IMR-90 (cell line): ENCODE measurements around the gene SPAG8. TPM values are rescaled to one million over a fixed set of nuclear protein-coding genes. Genes with fewer than 3 reads are reported as not detected.

ENCODE experiments used
- ATAC-seq: fragments of 200-7000 bp; cut with Tn5 transposase; 2 replicates; pipeline ENCODE4 v1.9.1; 2020; ENCODE audit warnings: low read depth, mild to moderate bottlenecking, moderate library complexity
- BruUV-seq: library from RNA; stranded (reverse); fragments of 400-500 nt; replicated peaks from 2 replicates; lab custom pipeline; 2021; lab: Mats Ljungman, UMichigan
- CTCF ChIA-PET: fragments of 300-600 bp; formaldehyde crosslinking; extraction: SDS; loops from one replicate; lab custom pipeline; 2021; ENCODE audit warnings: antibody characterized with exemption; lab: Yijun Ruan, JAX
- POLR2A ChIA-PET: fragments of 300-600 bp; sonication (Branson Sonifier 250); formaldehyde crosslinking; loops from one replicate; lab custom pipeline; 2022; ENCODE audit warnings: antibody characterized with exemption; ENCODE audit not compliant: unreplicated experiment; lab: Charles Lee
- DNase-seq: peaks from one replicate; pipeline ENCODE4 v3.0.0; 2013
- H2AFZ ChIP-seq: replicated peaks from 2 replicates; pipeline ENCODE3; 2013; ENCODE audit warnings: low read length, mild to moderate bottlenecking; ENCODE audit not compliant: poor library complexity
- H2AK5ac ChIP-seq: 2 replicates; pipeline ENCODE4 v1.6.1; 2013; ENCODE audit warnings: low read depth, low read length, inconsistent platforms
- H2AK9ac ChIP-seq: replicated peaks from 2 replicates; pipeline ENCODE3; 2013; ENCODE audit warnings: mild to moderate bottlenecking, low read depth, low read length, moderate library complexity; ENCODE audit not compliant: poor library complexity
- H2BK120ac ChIP-seq: 2 replicates; pipeline ENCODE4 v1.6.1; 2013; ENCODE audit warnings: low read depth, low read length, inconsistent platforms
- H2BK15ac ChIP-seq: 3 replicates; pipeline ENCODE4 v1.6.1; 2013; ENCODE audit warnings: low read depth, low read length, inconsistent platforms
- H2BK20ac ChIP-seq: 2 replicates; pipeline ENCODE4 v1.6.1; 2013; ENCODE audit warnings: low read depth, mild to moderate bottlenecking, inconsistent platforms, low read length, moderate library complexity
- H2BK5ac ChIP-seq: 2 replicates; pipeline ENCODE4 v1.6.1; 2013; ENCODE audit warnings: mild to moderate bottlenecking, low read depth, low read length, inconsistent platforms; ENCODE audit not compliant: poor library complexity, severe bottlenecking
- H3K14ac ChIP-seq: replicated peaks from 2 replicates; pipeline ENCODE4 v1.6.1; 2013; ENCODE audit warnings: low read depth, low read length, inconsistent platforms
- H3K18ac ChIP-seq: 2 replicates; pipeline ENCODE4 v1.6.1; 2013; ENCODE audit warnings: low read depth, low read length, control low read depth
- H3K23ac ChIP-seq: 2 replicates; pipeline ENCODE4 v1.6.1; 2013; ENCODE audit warnings: low read depth, low read length, inconsistent platforms
- H3K27ac ChIP-seq: 2 replicates; pipeline ENCODE4 v1.5.1; 2013; ENCODE audit warnings: mild to moderate bottlenecking, control low read depth, low read length; ENCODE audit not compliant: insufficient read depth
- H3K27me3 ChIP-seq: 2 replicates; pipeline ENCODE4 v1.6.1; 2013; ENCODE audit warnings: low read length; ENCODE audit not compliant: control insufficient read depth, insufficient read depth
- H3K36me3 ChIP-seq: 2 replicates; pipeline ENCODE4 v1.6.1; 2013; ENCODE audit warnings: low read length, mixed read lengths; ENCODE audit not compliant: control insufficient read depth, insufficient read depth
- H3K4ac ChIP-seq: 2 replicates; pipeline ENCODE4 v1.6.1; 2013; ENCODE audit warnings: low read depth, low read length, inconsistent platforms
- H3K4me1 ChIP-seq: 2 replicates; pipeline ENCODE4 v1.6.1; 2013; ENCODE audit warnings: low read length, mixed read lengths; ENCODE audit not compliant: control insufficient read depth, insufficient read depth
- H3K4me2 ChIP-seq: 2 replicates; pipeline ENCODE4 v1.6.1; 2013; ENCODE audit warnings: low read depth, mild to moderate bottlenecking, control low read depth, low read length, moderate library complexity
- H3K4me3 ChIP-seq: 2 replicates; pipeline ENCODE4 v1.5.1; 2013; ENCODE audit warnings: low read depth, mild to moderate bottlenecking, control low read depth, low read length, moderate library complexity; ENCODE audit not compliant: insufficient read depth
- H3K56ac ChIP-seq: 2 replicates; pipeline ENCODE4 v1.6.1; 2013; ENCODE audit warnings: low read length, inconsistent platforms; ENCODE audit not compliant: insufficient read depth; ENCODE audit errors: extremely low read depth
- H3K79me1 ChIP-seq, 2 experiments: 2 replicates each; pipeline ENCODE4 v1.6.1; 2013; ENCODE audit warnings: low read length in 2 of 2, inconsistent platforms in 1 of 2, low read depth in 1 of 2
- H3K9ac ChIP-seq: 2 replicates; pipeline ENCODE4 v1.6.1; 2013; ENCODE audit warnings: low read depth, low read length, control low read depth
- H3K9me1 ChIP-seq: 2 replicates; pipeline ENCODE4 v1.6.1; 2013; ENCODE audit warnings: low read length, inconsistent platforms; ENCODE audit not compliant: insufficient read depth
- H3K9me3 ChIP-seq: 2 replicates; pipeline ENCODE4 v1.6.1; 2013; ENCODE audit warnings: low read length; ENCODE audit not compliant: control insufficient read depth, insufficient read depth
- H4K20me1 ChIP-seq: 2 replicates; pipeline ENCODE4 v1.6.1; 2013; ENCODE audit warnings: low read length, inconsistent platforms; ENCODE audit not compliant: insufficient read depth
- H4K5ac ChIP-seq: 2 replicates; pipeline ENCODE4 v1.6.1; 2013; ENCODE audit warnings: mild to moderate bottlenecking, low read depth, low read length, control low read depth
- H4K8ac ChIP-seq, 2 experiments: 2 replicates each; pipeline ENCODE4 v1.6.1; 2013; ENCODE audit warnings: low read depth in 2 of 2, low read length in 2 of 2, control low read depth in 1 of 2, inconsistent platforms in 1 of 2
- H4K91ac ChIP-seq: 2 replicates; pipeline ENCODE4 v1.6.1; 2013; ENCODE audit warnings: low read depth, low read length, inconsistent platforms; ENCODE audit not compliant: insufficient read depth
- BHLHE40 ChIP-seq: fragments of 150-350 bp; IDR thresholded peaks from 2 replicates; pipeline ENCODE4 v1.6.1; 2016; ENCODE audit warnings: mild to moderate bottlenecking, low read depth, low read length
- CEBPB ChIP-seq: IDR thresholded peaks from 2 replicates; pipeline ENCODE4 v1.6.1; 2012; ENCODE audit warnings: low read depth, low read length, improper control_type of control experiment
- CHD1 ChIP-seq: IDR thresholded peaks from 2 replicates; pipeline ENCODE4 v1.6.1; 2012; ENCODE audit warnings: low read depth, low read length, improper control_type of control experiment
- FOS ChIP-seq: fragments of 150-350 bp; IDR thresholded peaks from 2 replicates; pipeline ENCODE4 v1.6.1; 2016; ENCODE audit warnings: low read depth, low read length
- MAFK ChIP-seq: IDR thresholded peaks from 2 replicates; pipeline ENCODE4 v1.6.1; 2012; ENCODE audit warnings: low read depth, low read length, improper control_type of control experiment
- MAZ ChIP-seq: IDR thresholded peaks from 2 replicates; pipeline ENCODE4 v1.6.1; 2012; ENCODE audit warnings: low read depth, mild to moderate bottlenecking, low read length, improper control_type of control experiment, moderate library complexity, borderline replicate concordance
- MXI1 ChIP-seq: IDR thresholded peaks from 2 replicates; pipeline ENCODE4 v1.6.1; 2012; ENCODE audit warnings: low read depth, mild to moderate bottlenecking, low read length, moderate library complexity, borderline replicate concordance
- NFE2L2 ChIP-seq: fragments of 150-350 bp; IDR thresholded peaks from 2 replicates; pipeline ENCODE4 v1.6.1; 2016; ENCODE audit warnings: low read depth, mild to moderate bottlenecking, low read length
- POLR2A ChIP-seq: IDR thresholded peaks from 2 replicates; pipeline ENCODE4 v1.6.1; 2012; ENCODE audit warnings: mild to moderate bottlenecking, low read depth, low read length
- RAD21 ChIP-seq: IDR thresholded peaks from 2 replicates; pipeline ENCODE4 v1.6.1; 2012; ENCODE audit warnings: low read length, improper control_type of control experiment
- RCOR1 ChIP-seq: IDR thresholded peaks from 2 replicates; pipeline ENCODE4 v1.6.1; 2012; ENCODE audit warnings: mild to moderate bottlenecking, low read length, improper control_type of control experiment; ENCODE audit not compliant: insufficient replicate concordance
- RFX5 ChIP-seq: IDR thresholded peaks from 2 replicates; pipeline ENCODE4 v1.8.0; 2012; ENCODE audit warnings: low read depth, mild to moderate bottlenecking, low read length, moderate library complexity
- SMC3 ChIP-seq: fragments of 150-350 bp; IDR thresholded peaks from 2 replicates; pipeline ENCODE4 v1.6.1; 2016; ENCODE audit warnings: low read depth, mild to moderate bottlenecking, antibody characterized with exemption, low read length, moderate library complexity
- USF2 ChIP-seq: fragments of 150-350 bp; IDR thresholded peaks from 2 replicates; pipeline ENCODE4 v1.6.1; 2017; ENCODE audit warnings: mild to moderate bottlenecking, antibody characterized with exemption, low read length, low read depth
- WGBS, 2 experiments: methylation state at CpG; one replicate each; pipeline versions ENCODE4 v1.1.5 to v1.1.7; 2013; ENCODE audit warnings: missing lambda C conversion rate in 2 of 2; ENCODE audit not compliant: insufficient read length in 1 of 2; ENCODE audit errors: extremely low coverage in 2 of 2; 5-methylcytosine and 5-hydroxymethylcytosine counted together
- dilution Hi-C: fragments of 300-500 bp; cut with HindIII; formaldehyde crosslinking; loops from one replicate; pipeline ENCODE4 v1.14.3; 2018; ENCODE audit warnings: low sequenced_read_pairs; ENCODE audit not compliant: unreplicated experiment
- in situ Hi-C: fragments of 300-500 bp; cut with MboI; formaldehyde crosslinking; loops from 3 replicates; pipeline ENCODE4 v1.14.3; 2019; ENCODE audit warnings: low sequenced_read_pairs, inconsistent platforms, mixed read lengths
- intact Hi-C: fragments of 100-400 bp; cut with micrococcal nuclease; formaldehyde crosslinking; loops from 2 replicates; pipeline ENCODE4 v1.10.0; 2022
- polyA plus RNA-seq, 3 experiments: library from polyadenylated mRNA; depleted of rRNA; stranded (reverse); fragments of >200 nt; gene quantifications; 2 replicates each; pipeline ENCODE4 v1.2.3, GENCODE V29; 2012; ENCODE audit warnings: low replicate concordance in 1 of 3
- total RNA-seq: library from RNA; depleted of rRNA; stranded (reverse); fragments of >200 nt; gene quantifications from 2 replicates; pipeline ENCODE4 v1.2.3, GENCODE V29; 2012
- TF ChIP-seq, protein P1 (sequence below): conservative IDR thresholded peaks from 2 replicates; pipeline ENCODE4 v1.5.1; 2012; ENCODE audit warnings: mild to moderate bottlenecking, low read depth, low read length, improper control_type of control experiment
- TF ChIP-seq, protein P2 (sequence below): fragments of 150-350 bp; IDR thresholded peaks from 2 replicates; pipeline ENCODE4 v1.6.1; 2016; ENCODE audit warnings: low read depth, mild to moderate bottlenecking, low read length, moderate library complexity, borderline replicate concordance

SPAG8 gene
- total and polyA plus RNA-seq, 2 of the 4 experiments (the other 2 are of a cell fraction): 0.72 to 0.84 TPM

GRCh38 chr9:35856206-35856605, 44.1 kb upstream of the SPAG8 start:
- H2AK9ac ChIP-seq: no peak overlapping the region
- no peaks in the 10 kb centered on the region for H3K79me1 ChIP-seq
- H2BK20ac ChIP-seq: no peak overlapping the region
- WGBS, 2 experiments: 100% methylated on average over 1 of the region's 3 CpGs; no CpG with 5 or more reads in 1 of the 2 experiments
- no peak overlapping the region for H3K9ac ChIP-seq
- ChIA-PET CTCF (no interaction called here), POLR2A (no interaction called here)
- H3K9me3 ChIP-seq: no peaks in the 10 kb centered on the region
- H2BK5ac ChIP-seq: no peak overlapping the region
- no peak overlapping the region for H2AFZ ChIP-seq
- no peak overlapping the region for H2AK5ac ChIP-seq
- in situ Hi-C loops (no loop called here), dilution Hi-C loops (no loop called here), intact Hi-C loops (no loop called here)
- no peaks in the 10 kb centered on the region for H3K4me1 ChIP-seq
- no peak overlapping the region for H3K56ac ChIP-seq
- no peak overlapping the region for H3K18ac ChIP-seq
- H2BK120ac ChIP-seq: no peak overlapping the region
- no peak overlapping the region for H3K4me3 ChIP-seq
- ATAC-seq (no peak), DNase-seq (no peak)
- H4K20me1 ChIP-seq: no peaks in the 10 kb centered on the region
- peaks cover 9% of the 10 kb centered on the region for H3K27me3 ChIP-seq
- no peak overlapping the region for H3K14ac ChIP-seq
- H4K5ac ChIP-seq: no peak overlapping the region
- H2BK15ac ChIP-seq: no peak overlapping the region
- no TSS peak for BruUV-seq
- H3K9me1 ChIP-seq: no peaks in the 10 kb centered on the region
- no peak overlapping the region for H3K4me2 ChIP-seq
- no peak overlapping the region for H3K4ac ChIP-seq
- no peak overlapping the region for H3K23ac ChIP-seq
- no peak overlapping the region for H4K91ac ChIP-seq
- no peak overlapping the region for H4K8ac ChIP-seq
- peaks cover 3% of the 10 kb centered on the region; the same call in 1 of the 2 replicates for H3K36me3 ChIP-seq
- TF ChIP-seq, protein P1, sequence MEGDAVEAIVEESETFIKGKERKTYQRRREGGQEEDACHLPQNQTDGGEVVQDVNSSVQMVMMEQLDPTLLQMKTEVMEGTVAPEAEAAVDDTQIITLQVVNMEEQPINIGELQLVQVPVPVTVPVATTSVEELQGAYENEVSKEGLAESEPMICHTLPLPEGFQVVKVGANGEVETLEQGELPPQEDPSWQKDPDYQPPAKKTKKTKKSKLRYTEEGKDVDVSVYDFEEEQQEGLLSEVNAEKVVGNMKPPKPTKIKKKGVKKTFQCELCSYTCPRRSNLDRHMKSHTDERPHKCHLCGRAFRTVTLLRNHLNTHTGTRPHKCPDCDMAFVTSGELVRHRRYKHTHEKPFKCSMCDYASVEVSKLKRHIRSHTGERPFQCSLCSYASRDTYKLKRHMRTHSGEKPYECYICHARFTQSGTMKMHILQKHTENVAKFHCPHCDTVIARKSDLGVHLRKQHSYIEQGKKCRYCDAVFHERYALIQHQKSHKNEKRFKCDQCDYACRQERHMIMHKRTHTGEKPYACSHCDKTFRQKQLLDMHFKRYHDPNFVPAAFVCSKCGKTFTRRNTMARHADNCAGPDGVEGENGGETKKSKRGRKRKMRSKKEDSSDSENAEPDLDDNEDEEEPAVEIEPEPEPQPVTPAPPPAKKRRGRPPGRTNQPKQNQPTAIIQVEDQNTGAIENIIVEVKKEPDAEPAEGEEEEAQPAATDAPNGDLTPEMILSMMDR: no peak
- TF ChIP-seq MAZ (no peak), SMC3 (no peak), RAD21 (no peak), NFE2L2 (no peak), CHD1 (no peak), BHLHE40 (no peak), RCOR1 (no peak), MAFK (no peak), CEBPB (no peak), RFX5 (no peak), POLR2A (no peak), FOS (no peak), USF2 (no peak), MXI1 (no peak)
- TF ChIP-seq, protein P2, sequence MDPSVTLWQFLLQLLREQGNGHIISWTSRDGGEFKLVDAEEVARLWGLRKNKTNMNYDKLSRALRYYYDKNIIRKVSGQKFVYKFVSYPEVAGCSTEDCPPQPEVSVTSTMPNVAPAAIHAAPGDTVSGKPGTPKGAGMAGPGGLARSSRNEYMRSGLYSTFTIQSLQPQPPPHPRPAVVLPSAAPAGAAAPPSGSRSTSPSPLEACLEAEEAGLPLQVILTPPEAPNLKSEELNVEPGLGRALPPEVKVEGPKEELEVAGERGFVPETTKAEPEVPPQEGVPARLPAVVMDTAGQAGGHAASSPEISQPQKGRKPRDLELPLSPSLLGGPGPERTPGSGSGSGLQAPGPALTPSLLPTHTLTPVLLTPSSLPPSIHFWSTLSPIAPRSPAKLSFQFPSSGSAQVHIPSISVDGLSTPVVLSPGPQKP: no peak
- no peak overlapping the region for H3K27ac ChIP-seq
